Mucosa of gallbladder (tissue), 1 donor: ENCODE results near the gene HNRNPF. TPM values are rescaled to one million over a fixed set of nuclear protein-coding genes. Genes with fewer than 3 reads are reported as not detected.

Source experiments
- DNase-seq: peaks from one replicate; pipeline ENCODE4 v3.0.0-alpha.2; 2020; ENCODE audit warnings: low spot score
- total RNA-seq: library from RNA; stranded (reverse); gene quantifications from one replicate; pipeline ENCODE4 v1.2.1, GENCODE V29; 2021
- donor health status: DM: no; HTN: no; CAD: no.

HNRNPF gene
- total RNA-seq, 1 donor from 2014 or later: 184 TPM

DNA sequence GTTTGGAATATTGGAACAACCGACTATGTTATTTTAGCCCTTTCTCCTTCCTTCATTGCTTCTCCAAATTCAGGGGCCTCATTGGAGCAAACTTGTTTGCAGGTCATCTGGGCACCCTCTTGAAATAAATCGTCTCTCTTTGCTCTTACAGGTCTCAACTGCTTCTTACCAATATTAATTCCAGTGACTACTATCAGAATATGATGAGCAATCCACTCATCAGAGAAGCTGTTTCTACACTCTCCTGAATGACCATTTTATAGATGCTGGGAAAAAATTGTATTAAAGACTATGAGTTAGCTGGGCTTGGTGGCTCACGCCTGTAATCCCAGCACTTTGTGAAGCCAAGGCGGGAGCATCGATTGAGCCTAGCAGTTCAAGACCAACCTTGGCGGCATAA, 12.5 kb upstream of the HNRNPF start:
- DNase-seq: no peak

DNA sequence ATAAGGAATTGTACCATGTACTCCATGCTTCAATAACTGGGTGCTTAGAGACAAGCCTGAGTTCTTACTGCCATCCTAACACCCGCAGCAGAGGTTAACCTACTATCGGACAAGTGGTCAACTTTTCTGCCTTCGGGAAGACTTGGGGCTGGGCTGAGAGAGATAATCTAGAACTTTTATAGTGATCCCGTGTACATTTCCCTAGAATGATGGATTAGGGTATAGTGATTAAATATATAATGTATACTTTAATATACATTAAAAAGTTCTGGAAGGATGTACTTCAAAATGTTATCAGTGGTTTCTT, 12.2 kb upstream of the HNRNPF start:
- no peak for DNase-seq

DNA sequence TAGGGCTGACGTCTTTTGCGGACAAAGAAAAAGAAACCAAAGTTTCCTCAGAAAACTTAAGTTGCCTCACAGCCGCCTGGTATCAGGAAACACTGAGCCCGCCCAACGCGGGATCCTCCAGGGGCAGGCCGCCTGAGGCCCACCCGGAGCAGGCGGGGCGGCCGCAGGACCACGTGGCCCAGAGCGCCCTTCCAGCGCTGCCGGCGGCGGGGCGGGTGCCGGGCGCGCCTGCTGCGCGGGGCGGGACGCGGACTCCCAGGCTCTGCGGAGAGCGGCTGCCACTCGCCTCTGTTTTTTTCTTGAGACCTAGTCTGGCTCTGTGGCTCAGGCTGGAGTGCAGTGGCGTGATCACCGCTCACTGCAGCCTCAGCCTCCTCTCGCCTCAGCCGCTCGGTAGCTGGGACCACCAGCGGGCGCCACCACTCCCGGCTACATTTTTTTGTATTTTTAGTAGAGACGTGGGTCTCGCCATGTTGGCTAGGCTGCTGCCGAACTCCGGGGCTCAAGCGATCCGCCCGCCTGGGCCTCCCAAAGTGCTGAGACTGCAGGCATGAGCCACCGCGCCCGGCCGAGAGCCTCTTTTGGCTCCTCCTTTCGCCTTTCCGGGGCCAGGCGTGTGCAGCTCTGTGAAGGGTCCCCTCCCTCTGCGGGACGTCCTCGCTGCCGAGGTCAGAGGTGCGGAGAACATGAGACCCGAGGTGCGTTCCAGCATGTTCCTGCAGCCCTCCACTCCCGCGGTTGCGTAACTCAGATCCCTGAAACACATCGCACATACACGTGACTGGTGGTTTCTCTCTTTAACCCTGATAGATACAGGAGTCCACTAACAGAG, 11.6 kb upstream of the HNRNPF start:
- DNase-seq: peak; percentile 88

DNA sequence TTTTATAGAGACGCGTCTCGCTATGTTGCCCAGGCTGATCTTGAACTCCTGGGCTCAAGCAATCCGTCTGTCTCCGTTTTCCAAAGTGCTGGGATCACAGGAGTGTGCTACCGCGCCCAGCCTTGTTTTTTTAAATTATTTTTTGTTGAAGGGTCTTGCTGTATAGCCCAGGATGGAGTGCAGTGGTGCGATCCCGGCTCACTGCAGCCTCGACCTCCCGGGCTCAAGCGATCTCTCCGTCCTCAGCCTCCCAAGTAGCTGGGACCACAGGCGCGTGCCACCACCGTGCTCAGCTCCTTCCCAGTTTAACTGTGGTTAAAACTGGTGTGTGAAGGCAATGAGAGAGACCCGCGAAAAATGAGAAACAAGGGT, 11.0 kb upstream of the HNRNPF start:
- no peak for DNase-seq

DNA sequence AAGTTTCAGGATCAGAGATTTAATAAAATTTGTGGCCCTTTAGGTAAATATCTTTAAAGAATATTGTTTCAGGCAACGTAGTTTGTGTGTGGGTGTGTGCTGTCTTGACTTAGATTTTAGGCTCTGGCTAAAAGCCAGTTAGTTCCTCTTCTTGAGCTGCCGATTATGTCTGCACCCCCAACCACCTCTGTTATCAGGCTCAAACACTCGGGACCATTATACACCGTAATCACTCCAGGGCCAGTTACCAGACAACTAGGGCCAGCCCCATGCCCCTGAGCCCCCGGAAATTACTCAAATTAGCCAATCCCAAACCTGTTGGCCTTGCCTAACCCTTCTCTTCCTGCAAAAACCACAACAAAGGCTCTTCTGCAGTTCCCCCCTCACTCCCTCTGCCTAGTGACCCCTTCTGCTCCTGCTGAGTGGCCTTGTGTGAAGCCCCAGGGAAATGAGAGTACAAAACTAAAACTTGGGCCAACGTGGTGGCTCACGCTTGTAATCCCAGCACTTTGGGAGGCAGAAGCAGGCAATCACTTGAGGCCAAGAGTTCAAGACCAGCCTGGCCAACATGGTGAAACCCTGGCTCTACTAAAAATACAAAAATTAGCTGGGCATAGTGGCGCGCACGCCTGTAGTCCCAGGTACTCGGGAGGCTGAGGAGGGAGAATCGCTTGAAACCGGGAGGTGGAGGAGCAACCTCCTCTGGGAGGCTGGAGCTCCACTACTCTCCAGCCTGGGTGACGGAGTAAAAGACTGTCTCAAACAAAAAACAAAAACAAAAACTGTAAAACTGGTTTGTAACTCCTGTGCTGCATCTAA, 9.2 kb upstream of the HNRNPF start:
- DNase-seq: no peak

DNA sequence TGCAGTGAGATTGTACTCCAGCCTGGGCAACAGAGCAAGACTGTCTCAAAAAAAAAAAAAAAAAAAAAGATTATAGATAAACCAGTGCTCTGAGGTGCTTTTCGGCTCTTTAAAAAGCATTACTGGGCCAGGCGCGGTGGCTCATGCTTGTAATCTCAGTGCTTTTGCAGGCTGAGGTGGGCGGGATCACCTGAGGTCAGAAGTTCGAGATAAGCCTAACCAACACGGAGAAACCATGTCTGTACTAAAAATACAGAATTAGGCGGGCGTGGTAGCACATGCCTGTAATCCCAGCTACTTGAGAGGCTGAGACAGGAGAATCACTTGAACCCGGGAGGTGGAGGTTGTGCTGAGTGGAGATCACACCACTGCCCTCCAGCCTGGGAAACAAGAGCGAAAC, 6.6 kb upstream of the HNRNPF start:
- DNase-seq: no peak

DNA sequence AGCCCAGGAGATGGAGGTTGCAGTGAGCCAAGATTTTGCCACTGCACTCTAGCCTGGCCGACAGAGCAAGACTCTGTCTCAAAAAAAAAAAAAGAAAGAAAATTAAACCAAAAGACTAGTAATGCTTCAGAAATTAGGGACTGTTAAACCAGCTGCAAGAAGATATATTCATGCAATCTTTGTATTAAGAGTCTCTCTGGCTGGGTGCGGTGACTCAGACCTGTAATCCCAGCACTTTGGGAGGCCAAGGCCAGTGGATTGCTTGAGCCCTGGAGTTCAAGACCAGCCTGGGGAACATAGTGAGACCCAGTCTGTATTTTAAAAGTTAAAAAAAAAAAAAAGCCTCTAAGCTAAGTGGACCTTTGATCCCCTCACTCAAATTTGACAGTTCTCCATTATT, 2.5 kb upstream of the HNRNPF start:
- DNase-seq: no peak

DNA sequence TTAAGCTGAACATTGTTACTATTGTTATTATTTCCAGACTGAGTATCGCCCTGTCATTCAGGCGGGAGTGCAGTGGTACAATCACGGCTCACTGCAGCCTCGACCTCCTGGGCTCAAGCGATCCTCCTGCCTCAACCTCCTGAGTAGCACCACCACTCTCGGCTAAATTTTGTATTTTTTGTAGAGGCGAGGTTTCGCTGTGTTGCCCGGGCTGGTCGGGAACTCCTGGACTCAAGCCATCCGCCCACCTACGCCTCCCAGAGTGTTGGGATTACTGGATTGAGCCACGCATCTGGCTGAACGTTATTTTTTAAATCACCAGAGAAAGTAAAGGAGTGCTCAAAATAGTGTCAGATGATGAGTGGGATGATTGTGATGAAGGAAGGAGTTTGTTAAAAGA, 1.4 kb upstream of the HNRNPF start:
- DNase-seq: no peak

DNA sequence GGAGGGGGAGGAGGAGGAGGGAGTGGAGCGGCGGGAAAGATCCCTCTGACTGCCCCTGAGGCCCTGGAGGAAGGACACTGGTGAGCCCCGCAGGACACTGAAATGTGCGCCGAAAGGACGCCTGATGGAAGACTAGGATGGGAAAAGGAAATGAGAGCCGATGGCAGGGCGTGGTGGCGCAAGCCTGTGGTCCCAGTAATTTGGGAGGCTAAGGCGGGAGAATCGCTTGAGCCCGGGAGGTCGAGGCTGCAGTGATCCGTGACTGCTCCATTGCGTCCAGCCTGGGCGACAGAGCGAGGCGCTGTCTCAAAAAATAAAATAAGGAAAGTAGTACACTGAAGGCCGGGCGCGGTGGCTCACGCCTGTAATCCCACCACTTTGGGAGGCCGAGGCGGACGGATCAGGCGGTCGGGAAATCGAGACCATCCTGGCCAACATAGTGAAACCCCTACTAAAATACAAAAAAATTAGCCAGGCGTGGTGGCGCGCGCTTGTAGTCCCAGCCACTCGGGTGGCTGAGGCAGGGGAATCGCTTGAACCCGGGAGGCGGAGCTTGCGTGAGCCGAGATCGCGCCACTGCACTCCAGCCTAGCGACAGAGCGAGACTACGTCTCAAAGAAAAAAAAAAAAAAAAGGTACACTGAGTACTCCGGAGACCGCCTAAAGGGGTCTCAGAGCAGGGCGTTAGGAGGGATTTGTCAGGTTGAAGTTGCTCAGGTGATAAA, 561 bp upstream of the HNRNPF start:
- peak; percentile 41 for DNase-seq

DNA sequence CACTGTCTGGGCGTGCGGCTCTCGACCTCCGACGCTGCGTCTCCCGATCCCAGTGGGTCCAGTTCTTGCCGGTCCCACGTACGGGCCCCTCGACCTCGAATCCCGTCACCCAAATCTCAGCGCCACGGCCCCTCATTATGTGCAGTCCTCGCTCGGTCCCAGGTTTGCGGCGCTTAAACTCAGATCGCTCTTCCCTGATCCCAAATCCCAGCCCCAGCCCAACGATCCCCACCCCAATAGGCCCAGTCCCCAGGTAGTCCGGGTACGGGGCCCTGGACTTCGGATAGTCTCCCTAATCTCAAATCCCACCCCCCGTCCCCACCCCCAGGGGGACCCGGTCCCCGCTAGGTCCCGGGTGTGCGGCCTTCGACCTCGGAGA, 666 bp downstream of the HNRNPF start:
- DNase-seq: no peak

DNA sequence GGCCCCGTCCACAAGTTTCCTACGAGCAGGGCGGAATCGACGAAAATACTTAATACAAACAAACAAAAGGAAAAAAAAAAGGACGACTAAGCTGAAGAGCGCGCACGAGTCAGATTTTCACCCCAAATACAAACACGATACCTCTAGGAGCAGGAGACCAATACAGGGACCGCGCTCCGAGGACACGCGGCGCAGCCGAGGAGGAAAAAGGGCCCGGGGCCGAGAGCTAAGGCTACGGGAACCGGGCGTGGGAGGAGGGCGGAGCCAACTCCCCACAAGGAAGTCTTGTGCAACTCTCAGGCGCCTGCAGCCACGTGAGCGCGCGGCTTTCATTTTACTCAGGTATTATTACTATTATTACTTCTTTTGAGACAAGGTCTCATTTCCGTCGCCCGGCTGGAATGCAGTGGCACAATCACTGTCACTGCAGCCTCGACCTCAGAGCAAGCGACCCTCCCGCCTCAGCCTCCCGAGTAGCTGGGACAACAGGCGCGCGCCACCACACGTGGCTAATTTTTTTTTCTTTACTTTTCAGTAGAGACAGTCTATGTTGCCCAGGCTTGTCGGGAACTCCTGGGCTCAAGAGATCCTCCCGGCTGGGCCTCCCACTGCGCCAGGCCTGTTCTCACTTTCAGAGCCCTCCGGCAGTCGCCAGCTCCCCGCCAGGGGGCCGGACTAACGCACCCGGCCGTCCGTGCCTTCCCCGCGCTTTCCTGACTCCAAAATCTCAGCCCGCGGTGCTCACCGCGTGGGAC, 1.2 kb downstream of the HNRNPF start:
- DNase-seq: peak; percentile 93

DNA sequence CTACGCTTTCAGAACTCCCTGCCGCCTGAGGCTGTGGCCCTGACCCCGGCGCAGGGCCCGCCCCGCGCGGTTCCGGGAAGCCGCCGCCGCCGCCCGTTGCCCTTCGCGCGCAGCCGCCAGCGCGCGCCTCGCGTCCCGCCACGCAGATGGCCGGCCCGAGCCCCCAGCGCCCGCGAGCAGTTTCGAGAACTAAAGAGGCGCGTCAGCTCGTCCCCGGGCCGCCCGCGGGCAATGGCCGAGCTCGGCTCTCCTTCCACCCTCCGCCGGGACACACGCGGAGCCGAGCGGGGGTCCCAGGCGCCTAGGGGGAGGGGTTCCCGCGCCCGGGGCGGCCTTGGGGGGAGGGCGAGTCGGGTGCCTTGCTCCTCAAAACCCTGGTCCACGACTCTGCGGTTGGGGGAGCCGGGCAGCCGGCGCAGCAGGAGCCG, 1.8 kb downstream of the HNRNPF start:
- DNase-seq: peak; percentile 38

DNA sequence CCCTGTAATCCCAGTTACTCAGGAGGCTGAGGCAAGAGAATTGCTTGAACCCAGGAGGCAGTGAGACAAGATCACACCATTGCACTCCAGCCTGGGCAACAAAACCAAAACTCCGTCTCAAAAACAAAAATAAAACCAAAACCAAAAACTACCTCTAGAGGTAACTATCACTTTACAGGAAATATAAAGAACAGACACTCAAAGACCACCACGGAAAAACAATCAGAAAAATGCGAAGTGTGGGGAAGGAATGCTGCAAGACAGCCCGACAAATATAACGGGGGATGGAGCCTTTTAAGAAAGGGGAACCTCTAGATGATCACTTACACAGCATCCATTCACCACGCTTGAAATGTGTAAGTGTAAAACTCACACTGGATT, 4.3 kb downstream of the HNRNPF start:
- no peak for DNase-seq

DNA sequence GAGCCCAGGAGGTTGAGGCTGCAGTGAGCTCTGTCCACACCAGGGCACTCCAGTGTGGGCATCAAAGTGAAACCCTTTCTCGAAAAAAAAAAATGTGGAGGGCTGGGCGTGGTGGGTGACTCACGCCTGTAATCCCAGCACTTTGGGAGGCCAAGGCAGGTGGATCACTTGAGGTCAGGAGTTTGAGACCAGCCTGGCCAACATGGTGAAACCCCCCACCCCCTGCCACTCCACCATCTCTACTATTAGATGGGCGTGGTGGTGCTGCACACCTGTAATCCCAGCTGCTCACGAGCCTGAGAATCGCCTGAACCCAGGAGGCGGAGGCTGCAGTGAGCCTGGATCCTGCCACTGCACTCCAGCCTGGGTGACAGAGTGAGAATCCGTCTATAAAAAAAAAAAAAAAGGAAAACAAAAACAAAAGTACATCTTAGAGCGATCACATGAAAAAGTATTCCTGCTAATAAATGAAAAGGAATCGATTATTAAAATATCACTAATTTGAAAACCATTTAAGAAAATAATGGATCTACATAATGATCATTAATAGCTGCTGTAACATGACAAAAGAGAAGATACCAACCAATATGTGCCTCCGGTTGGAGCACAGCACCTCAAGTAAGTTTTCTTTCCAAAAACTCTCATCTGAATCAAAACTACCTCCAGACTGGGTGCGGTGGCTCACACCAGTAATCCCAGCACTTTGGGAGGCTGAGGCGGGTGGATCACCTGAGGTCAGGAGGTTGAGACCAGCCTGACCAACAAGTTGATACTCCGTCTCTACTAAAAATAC, 4.9 kb downstream of the HNRNPF start:
- no peak for DNase-seq

DNA sequence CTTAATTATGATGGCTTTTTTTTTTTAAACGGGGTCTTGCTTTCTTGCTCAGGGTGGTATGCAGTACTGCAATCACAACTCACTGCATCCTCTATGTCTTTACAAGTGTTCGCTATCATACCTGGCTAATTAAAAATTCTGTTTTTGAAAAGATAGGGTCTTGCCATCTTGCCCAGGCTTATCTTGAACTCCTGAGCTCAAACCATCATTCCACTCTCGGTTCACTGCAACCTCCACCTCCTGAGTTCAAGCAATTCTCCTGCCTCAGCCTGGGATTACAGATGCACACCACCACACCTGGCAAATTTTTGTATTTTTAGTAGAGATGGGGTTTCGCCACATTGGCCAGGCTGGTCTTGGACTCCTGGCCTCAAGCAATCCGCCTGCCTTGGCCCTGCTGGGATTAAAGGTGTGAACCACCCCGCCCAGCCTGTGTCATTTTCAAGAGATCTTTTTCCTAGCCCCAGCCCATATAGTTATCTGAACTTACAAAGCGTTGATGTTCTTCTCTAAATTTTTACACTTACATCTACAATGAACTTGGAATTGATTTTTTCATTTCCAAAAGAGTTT, 6.0 kb downstream of the HNRNPF start:
- DNase-seq: no peak

DNA sequence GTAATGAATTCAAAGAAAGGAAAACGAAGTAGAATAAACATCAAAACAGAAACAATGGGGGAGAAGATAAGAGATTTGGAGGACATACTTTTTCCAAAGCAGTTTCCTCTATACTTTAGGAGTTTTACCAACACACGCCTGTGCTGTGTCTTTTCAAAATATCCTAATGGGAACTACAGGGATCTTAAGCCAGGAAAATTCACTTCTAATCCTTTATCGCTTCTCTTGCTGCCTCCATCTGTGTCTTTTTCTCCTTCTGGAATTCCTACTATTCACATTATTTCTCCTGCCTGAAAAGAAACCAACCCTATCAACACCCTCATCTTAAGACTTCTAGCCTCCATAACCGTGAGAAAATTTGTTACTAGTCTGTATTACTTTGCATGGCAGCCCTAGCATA, 6.8 kb downstream of the HNRNPF start:
- DNase-seq: no peak

DNA sequence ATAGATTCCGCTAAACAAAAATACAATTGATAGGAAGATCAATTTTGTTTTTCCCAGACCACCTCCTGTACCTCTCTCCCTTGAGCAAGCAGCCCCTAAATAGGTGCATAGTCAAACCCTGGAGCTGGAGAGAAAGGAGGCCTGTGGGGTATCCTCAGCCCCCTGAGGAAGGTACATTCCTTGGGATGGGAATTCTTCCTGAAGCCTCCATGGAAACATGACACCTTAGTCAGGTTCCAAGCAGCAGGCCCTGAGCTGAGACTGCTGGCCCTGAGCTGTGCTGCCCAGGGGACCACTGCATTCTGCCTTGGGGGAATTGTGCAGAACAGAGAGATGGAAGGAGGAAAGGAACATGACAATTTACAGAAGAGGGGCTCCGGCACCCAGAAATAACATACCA, 7.4 kb downstream of the HNRNPF start:
- DNase-seq: no peak

DNA sequence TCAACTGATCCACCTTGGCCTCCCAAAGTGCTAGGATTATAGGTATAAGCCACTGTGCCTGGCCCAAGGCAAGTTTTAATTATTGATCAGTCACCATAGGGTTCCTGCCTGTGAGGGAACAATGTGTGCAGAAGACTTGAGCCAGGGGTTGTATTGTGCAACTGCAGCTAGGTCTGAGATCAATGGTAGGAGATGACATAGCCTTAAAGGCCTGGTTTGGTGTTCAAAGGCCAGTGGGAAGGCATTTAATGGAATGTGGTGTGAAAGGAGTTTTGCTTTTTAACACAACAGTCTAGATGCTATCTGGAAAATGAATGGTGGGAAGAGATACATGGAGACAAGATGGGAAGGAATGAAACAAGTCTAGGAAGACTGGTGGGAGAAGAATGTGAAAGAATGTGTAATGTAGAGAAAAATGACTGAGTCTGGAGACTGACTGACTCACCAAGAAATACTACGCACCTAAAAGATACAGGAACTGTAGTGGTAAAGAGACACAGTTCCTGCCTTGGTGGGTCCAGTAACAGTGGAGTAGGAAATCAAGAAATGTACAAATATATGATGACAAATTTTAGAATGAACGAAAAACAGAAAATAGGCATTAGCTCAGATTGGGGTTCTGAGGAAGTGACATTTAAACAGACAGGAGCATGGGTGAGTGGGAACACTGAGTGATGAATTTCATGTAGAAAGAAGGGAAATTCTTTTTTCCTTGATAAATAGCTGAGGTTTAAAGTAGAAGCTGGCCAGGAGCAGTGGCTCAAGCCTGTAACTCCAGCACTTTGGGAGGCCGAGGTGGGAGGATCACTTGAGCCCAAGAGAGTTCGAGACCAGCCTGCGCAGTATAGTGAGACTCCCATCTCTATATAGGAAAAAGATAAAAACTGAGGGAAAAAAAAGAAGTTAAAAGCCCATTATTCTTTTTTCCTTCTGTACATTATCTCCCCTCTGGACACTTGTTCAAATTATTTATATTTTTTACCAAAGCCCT, 9.4 kb downstream of the HNRNPF start:
- peak; percentile 52 for DNase-seq

DNA sequence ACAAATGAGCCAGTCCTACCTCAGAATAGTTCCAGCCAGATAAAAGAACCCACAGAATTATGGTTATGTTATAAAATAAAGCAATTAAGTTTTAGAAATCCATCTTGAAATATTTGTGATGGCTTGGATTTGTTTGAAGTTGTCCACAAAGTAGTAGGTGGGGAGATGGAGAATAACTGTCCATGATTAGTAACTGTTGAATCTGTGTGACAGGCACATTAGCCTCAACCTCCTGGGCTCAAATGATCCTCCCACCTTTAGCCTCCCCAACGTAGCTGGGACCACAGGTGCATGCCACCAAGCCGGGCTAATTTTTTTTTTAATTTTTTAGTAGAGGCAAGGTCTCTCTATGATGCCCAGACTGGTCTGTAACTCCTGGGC, 10.1 kb downstream of the HNRNPF start:
- no peak for DNase-seq
